Epithelial cell of esophagus (primary cell): ENCODE data around the gene NID2.

Experiments used
- DNase-seq: peaks from one replicate; pipeline ENCODE4 v3.0.0; 2010; ENCODE audit warnings: low read depth
- H3K4me3 ChIP-seq: 2 replicates; pipeline ENCODE4 v1.5.1; 2011; ENCODE audit warnings: mild to moderate bottlenecking, low read length, control low read depth
- CTCF ChIP-seq: IDR thresholded peaks from 2 replicates; pipeline ENCODE4 v1.5.1; 2011; ENCODE audit warnings: low read depth, mild to moderate bottlenecking, low read length, control low read depth, inconsistent platforms; ENCODE audit not compliant: insufficient read depth; ENCODE audit errors: missing control alignments

The NID2 gene

GRCh38 chr14:52043690-52044089 is 25.2 kb downstream of the NID2 start:
- TF ChIP-seq CTCF, result peak; percentile 59
- DNase-seq, result peak; percentile 49
- no peak overlapping the region for H3K4me3 ChIP-seq

GRCh38 chr14:52042371-52043289 is 26.2 kb downstream of the NID2 start:
- no peak for TF ChIP-seq CTCF
- DNase-seq, result no peak
- no peak overlapping the region for H3K4me3 ChIP-seq

- no peak overlapping the region for H3K4me3 ChIP-seq
- no peak for TF ChIP-seq CTCF
- no peak for DNase-seq
These were observed 28.3 kb downstream of the NID2 start for GRCh38 chr14:52040598-52040997.

- no peak for DNase-seq
- H3K4me3 ChIP-seq, result no peak overlapping the region
- no peak for TF ChIP-seq CTCF
These were observed 29.6 kb downstream of the NID2 start for GRCh38 chr14:52039124-52039815.

- TF ChIP-seq CTCF, result no peak
- H3K4me3 ChIP-seq, result no peak overlapping the region
- DNase-seq, result peak; percentile 54
These were observed 35.7 kb downstream of the NID2 start for GRCh38 chr14:52033101-52033642.

GRCh38 chr14:52032204-52032801 is 36.6 kb downstream of the NID2 start:
- no peak for DNase-seq
- no peak for TF ChIP-seq CTCF
- no peak overlapping the region for H3K4me3 ChIP-seq
